ENCODE data around the gene EHMT2. TPM values are rescaled to one million over a fixed set of nuclear protein-coding genes. Genes with fewer than 3 reads are reported as not detected.

The EHMT2 gene
- total and polyA plus RNA-seq, 2 of the 13 experiments (the other 11 are each of a cell fraction or from before 2014, with no cell fraction given), result 55.2 to 69.2 TPM

DNA sequence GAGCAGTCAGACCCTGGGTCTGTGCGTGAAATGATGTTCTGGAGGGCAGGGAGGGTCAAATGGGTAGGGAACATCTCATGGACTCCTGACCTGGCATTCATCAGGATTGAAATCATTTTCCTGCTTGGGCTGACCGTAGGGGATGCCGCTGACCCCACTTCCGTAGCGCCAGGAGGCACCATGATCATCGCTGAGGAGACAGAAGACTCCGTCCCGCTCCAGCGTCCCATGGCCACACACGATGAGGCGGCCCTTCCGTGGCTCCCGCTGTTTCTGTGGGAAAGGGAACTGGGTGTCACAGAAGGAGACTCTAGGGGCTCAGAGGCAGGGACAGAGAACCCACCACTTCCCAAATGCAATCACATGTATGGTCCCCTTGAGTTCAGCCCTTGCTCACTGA, 37.1 kb downstream of the EHMT2 start (continued):
- TF ChIP-seq, protein P1, sequence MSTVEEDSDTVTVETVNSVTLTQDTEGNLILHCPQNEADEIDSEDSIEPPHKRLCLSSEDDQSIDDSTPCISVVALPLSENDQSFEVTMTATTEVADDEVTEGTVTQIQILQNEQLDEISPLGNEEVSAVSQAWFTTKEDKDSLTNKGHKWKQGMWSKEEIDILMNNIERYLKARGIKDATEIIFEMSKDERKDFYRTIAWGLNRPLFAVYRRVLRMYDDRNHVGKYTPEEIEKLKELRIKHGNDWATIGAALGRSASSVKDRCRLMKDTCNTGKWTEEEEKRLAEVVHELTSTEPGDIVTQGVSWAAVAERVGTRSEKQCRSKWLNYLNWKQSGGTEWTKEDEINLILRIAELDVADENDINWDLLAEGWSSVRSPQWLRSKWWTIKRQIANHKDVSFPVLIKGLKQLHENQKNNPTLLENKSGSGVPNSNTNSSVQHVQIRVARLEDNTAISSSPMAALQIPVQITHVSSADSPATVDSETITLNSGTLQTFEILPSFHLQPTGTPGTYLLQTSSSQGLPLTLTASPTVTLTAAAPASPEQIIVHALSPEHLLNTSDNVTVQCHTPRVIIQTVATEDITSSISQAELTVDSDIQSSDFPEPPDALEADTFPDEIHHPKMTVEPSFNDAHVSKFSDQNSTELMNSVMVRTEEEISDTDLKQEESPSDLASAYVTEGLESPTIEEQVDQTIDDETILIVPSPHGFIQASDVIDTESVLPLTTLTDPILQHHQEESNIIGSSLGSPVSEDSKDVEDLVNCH (CRISPR knock-in tag; IDR thresholded peaks at IDR 0.05), result no peak
- no peak for TF ChIP-seq ZNF562 (CRISPR knock-in tag; IDR thresholded peaks at IDR 0.05; ENCODE audit: borderline replicate concordance)
- peak; percentile 12; the same call in 1 of the 2 replicates for TF ChIP-seq POLR2G (IDR thresholded peaks at IDR 0.05; ENCODE audit: low read depth, low read length)

DNA sequence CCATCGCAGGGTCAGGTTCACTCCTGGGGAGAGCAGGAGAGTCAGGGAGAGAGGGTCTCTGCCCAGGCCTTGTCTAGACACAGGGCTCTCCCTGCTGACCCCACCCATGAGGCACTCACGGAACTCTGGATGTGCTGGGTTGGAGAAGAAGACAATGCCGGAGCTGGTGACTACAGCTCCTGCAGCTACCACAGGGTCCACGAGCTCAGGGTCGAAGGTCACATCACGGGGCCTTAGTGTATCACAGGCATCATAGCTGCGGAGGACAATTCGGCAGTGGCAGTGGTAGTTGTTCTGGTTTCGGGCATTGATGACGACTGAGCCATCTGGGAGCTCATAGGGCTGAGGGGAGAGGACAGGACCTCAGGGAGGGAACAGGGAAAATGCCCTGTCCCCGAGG, 37.6 kb downstream of the EHMT2 start:
- ATAC-seq, result no peak
- H3K79me2 ChIP-seq (ENCODE audit: insufficient read depth, low read length), result peaks cover 34% of the 10 kb centered on the region
- in situ Hi-C loops (cut with HindIII; ENCODE audit: extremely low pct_ligation_motif_present, low pct_unique_long_range_greater_than_20kb) (no loop called here), intact Hi-C loops (cut with micrococcal nuclease; ENCODE audit: unreplicated experiment) (no loop called here)
- CTCF ChIA-PET (ENCODE audit: low intra/inter-chr PET ratio, low total read pairs), result no interaction called here
- no peak for FAIRE-seq
- H3K4me1 ChIP-seq (ENCODE audit: insufficient read depth, low read length), result peaks cover 47% of the 10 kb centered on the region
- no peak overlapping the region for H3K9ac ChIP-seq (ENCODE audit: insufficient read depth, low read depth, low read length)
- no TSS peak for BruUV-seq (replicated peaks)
- no peak overlapping the region for H3K4me3 ChIP-seq (replicated peaks in 1 of 3; ENCODE audit: insufficient read depth in 1 of 3, low read depth in 2 of 3, low read length in 3 of 3)
- no peak overlapping the region for H3K27ac ChIP-seq (ENCODE audit: extremely low read length, insufficient read depth, low read length)
- H3K27me3 ChIP-seq (ENCODE audit: control insufficient read depth in 1 of 2, insufficient read depth in 2 of 2, low read length in 2 of 2), result no peaks in the 10 kb centered on the region; a peak in 1 of 5 replicates
- TF ChIP-seq POLR2AphosphoS5 (IDR thresholded peaks at IDR 0.05; ENCODE audit: low read depth, low read length) (0 out of 2 replicates have a peak, but pooled peaks have one; percentile 5), IRX3 (CRISPR knock-in tag; IDR thresholded peaks at IDR 0.05; ENCODE audit: borderline replicate concordance, low read depth) (no peak), ZFP82 (CRISPR knock-in tag; IDR thresholded peaks at IDR 0.05; ENCODE audit: borderline replicate concordance) (no peak), AGO2 (optimal IDR thresholded peaks at IDR 0.05; ENCODE audit: low read depth, low read length) (peak; percentile 12), TOE1 (CRISPR knock-in tag; IDR thresholded peaks at IDR 0.05) (no peak), RFX1 (IDR thresholded peaks at IDR 0.05) (no peak), ZFP37 (CRISPR knock-in tag; IDR thresholded peaks at IDR 0.05; ENCODE audit: borderline replicate concordance) (no peak)
- TF ChIP-seq, protein P2, sequence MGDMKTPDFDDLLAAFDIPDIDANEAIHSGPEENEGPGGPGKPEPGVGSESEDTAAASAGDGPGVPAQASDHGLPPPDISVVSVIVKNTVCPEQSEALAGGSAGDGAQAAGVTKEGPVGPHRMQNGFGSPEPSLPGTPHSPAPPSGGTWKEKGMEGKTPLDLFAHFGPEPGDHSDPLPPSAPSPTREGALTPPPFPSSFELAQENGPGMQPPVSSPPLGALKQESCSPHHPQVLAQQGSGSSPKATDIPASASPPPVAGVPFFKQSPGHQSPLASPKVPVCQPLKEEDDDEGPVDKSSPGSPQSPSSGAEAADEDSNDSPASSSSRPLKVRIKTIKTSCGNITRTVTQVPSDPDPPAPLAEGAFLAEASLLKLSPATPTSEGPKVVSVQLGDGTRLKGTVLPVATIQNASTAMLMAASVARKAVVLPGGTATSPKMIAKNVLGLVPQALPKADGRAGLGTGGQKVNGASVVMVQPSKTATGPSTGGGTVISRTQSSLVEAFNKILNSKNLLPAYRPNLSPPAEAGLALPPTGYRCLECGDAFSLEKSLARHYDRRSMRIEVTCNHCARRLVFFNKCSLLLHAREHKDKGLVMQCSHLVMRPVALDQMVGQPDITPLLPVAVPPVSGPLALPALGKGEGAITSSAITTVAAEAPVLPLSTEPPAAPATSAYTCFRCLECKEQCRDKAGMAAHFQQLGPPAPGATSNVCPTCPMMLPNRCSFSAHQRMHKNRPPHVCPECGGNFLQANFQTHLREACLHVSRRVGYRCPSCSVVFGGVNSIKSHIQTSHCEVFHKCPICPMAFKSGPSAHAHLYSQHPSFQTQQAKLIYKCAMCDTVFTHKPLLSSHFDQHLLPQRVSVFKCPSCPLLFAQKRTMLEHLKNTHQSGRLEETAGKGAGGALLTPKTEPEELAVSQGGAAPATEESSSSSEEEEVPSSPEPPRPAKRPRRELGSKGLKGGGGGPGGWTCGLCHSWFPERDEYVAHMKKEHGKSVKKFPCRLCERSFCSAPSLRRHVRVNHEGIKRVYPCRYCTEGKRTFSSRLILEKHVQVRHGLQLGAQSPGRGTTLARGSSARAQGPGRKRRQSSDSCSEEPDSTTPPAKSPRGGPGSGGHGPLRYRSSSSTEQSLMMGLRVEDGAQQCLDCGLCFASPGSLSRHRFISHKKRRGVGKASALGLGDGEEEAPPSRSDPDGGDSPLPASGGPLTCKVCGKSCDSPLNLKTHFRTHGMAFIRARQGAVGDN (CRISPR knock-in tag; IDR thresholded peaks at IDR 0.05), result peak; percentile 35; the same call in 1 of the 2 replicates
- TF ChIP-seq, protein P3, sequence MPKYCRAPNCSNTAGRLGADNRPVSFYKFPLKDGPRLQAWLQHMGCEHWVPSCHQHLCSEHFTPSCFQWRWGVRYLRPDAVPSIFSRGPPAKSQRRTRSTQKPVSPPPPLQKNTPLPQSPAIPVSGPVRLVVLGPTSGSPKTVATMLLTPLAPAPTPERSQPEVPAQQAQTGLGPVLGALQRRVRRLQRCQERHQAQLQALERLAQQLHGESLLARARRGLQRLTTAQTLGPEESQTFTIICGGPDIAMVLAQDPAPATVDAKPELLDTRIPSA (CRISPR knock-in tag; IDR thresholded peaks at IDR 0.05; ENCODE audit: borderline replicate concordance), result no peak
- POLR2A ChIA-PET, result interaction anchor here (0.9 to 1.9 kb wide), 6 partner anchors 15 to 112 kb away, joined by 3 to 4 read pairs (median 4); partner anchors contain the start of gene DXO
- H3K9me3 ChIP-seq (ENCODE audit: low read length), result no peaks in the 10 kb centered on the region
- no peak overlapping the region for H3K4me2 ChIP-seq (ENCODE audit: low read depth, low read length)
- peaks cover 8 to 33% of the 10 kb centered on the region in 2 experiments; a peak in 4 of 5 replicates for H3K36me3 ChIP-seq (replicated peaks in 1 of 2; ENCODE audit: control insufficient read depth in 1 of 2, insufficient read depth in 2 of 2, low read length in 2 of 2)
- WGBS (ENCODE audit: low lambda C conversion rate), result 92% methylated on average over 11 of the region's 11 CpGs
- H4K20me1 ChIP-seq (ENCODE audit: insufficient read depth, low read length), result no peaks in the 10 kb centered on the region
- DNase-seq (ENCODE audit: low spot score), result no peak
- no peak overlapping the region for H2AFZ ChIP-seq (ENCODE audit: low read length)

Measured in HepG2 (cell line).